HL-60 (cell line): ENCODE measurements around the gene ERP29.

Experiments
- DNase-seq, 2 experiments: peaks; one replicate each; pipeline ENCODE4 v3.0.0-alpha.2; 2010 to 2020; ENCODE audit warnings: low read depth in 1 of 2, low spot score in 1 of 2
- H3K27ac ChIP-seq: fragments of 250-450 bp; sonication (Bioruptor Pico); replicated peaks from 2 replicates; pipeline ENCODE4 v1.5.1; 2020; ENCODE audit warnings: mild to moderate bottlenecking, moderate library complexity
- H3K27me3 ChIP-seq: fragments of 250-450 bp; sonication (Bioruptor Pico); 2 replicates; pipeline ENCODE4 v1.5.1; 2021; ENCODE audit warnings: mild to moderate bottlenecking, moderate library complexity; ENCODE audit not compliant: insufficient read depth, poor library complexity, severe bottlenecking
- H3K4me3 ChIP-seq: replicated peaks from 2 replicates; pipeline ENCODE4 v1.5.1; 2011; ENCODE audit warnings: mild to moderate bottlenecking, control low read depth, low read length; ENCODE audit not compliant: insufficient read depth
- CTCF ChIP-seq: IDR thresholded peaks from one replicate; pipeline ENCODE4 v1.5.1; 2011; ENCODE audit warnings: low read length, control low read depth, inconsistent platforms; ENCODE audit not compliant: insufficient read depth
- GABPA ChIP-seq: IDR thresholded peaks from 2 replicates; pipeline ENCODE4 v1.6.1; 2012; ENCODE audit warnings: low read depth
- POLR2AphosphoS5 ChIP-seq: IDR thresholded peaks from 2 replicates; pipeline ENCODE4 v1.6.1; 2012; ENCODE audit warnings: low read depth
- SPI1 ChIP-seq: IDR thresholded peaks from 2 replicates; pipeline ENCODE4 v1.6.1; 2012; ENCODE audit warnings: low read depth, mild to moderate bottlenecking, borderline replicate concordance
- TF ChIP-seq, protein P1 (sequence below): IDR thresholded peaks from 2 replicates; pipeline ENCODE4 v1.6.1; 2012; ENCODE audit warnings: low read depth; ENCODE audit not compliant: insufficient replicate concordance

The ERP29 gene

GRCh38 chr12:112049351-112049750 lies 36.1 kb downstream of the ERP29 start:
- Histone ChIP-seq H3K27me3 (no peaks in the 10 kb centered on the region), H3K4me3 (no peak overlapping the region), H3K27ac (no peak overlapping the region)
- no peak for TF ChIP-seq POLR2AphosphoS5
- no peak for DNase-seq

DNA sequence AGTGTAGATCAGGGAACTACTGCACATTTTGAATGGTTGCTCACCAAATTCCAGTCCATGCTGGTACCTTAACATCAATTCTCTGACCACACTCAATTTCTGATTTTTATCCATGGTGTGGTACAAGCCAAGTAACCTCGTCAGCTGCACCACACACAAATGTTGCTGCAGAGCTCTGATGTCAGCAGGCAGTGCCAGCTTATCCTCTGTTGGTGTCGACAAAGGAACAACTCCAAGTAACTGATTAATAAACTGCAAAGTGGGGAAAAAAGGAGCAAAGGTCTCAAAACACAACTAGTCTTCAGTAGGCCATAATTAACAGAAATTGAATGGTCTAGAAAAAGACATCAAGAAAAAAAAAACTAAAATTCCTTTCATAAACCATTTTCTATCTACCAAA lies 47.9 kb downstream of the ERP29 start:
- Histone ChIP-seq H3K4me3 (no peak overlapping the region), H3K27ac (no peak overlapping the region), H3K27me3 (no peaks in the 10 kb centered on the region)
- no peak for DNase-seq
- TF ChIP-seq CTCF: no peak
- TF ChIP-seq, protein P1, sequence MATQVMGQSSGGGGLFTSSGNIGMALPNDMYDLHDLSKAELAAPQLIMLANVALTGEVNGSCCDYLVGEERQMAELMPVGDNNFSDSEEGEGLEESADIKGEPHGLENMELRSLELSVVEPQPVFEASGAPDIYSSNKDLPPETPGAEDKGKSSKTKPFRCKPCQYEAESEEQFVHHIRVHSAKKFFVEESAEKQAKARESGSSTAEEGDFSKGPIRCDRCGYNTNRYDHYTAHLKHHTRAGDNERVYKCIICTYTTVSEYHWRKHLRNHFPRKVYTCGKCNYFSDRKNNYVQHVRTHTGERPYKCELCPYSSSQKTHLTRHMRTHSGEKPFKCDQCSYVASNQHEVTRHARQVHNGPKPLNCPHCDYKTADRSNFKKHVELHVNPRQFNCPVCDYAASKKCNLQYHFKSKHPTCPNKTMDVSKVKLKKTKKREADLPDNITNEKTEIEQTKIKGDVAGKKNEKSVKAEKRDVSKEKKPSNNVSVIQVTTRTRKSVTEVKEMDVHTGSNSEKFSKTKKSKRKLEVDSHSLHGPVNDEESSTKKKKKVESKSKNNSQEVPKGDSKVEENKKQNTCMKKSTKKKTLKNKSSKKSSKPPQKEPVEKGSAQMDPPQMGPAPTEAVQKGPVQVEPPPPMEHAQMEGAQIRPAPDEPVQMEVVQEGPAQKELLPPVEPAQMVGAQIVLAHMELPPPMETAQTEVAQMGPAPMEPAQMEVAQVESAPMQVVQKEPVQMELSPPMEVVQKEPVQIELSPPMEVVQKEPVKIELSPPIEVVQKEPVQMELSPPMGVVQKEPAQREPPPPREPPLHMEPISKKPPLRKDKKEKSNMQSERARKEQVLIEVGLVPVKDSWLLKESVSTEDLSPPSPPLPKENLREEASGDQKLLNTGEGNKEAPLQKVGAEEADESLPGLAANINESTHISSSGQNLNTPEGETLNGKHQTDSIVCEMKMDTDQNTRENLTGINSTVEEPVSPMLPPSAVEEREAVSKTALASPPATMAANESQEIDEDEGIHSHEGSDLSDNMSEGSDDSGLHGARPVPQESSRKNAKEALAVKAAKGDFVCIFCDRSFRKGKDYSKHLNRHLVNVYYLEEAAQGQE: no peak
- no peak for TF ChIP-seq POLR2AphosphoS5
- TF ChIP-seq GABPA: no peak

GRCh38 chr12:112063273-112063672 lies 50.0 kb downstream of the ERP29 start:
- DNase-seq: no peak
- TF ChIP-seq GABPA (no peak), CTCF (no peak), POLR2AphosphoS5 (no peak), SPI1 (no peak)
- TF ChIP-seq, protein P1: no peak
- Histone ChIP-seq H3K27ac (no peak overlapping the region), H3K27me3 (no peaks in the 10 kb centered on the region), H3K4me3 (no peak overlapping the region)

GRCh38 chr12:112066566-112066965 lies 53.3 kb downstream of the ERP29 start:
- TF ChIP-seq CTCF: no peak
- TF ChIP-seq GABPA: no peak
- TF ChIP-seq SPI1: no peak
- no peak for TF ChIP-seq POLR2AphosphoS5
- TF ChIP-seq, protein P1: no peak
- Histone ChIP-seq H3K4me3 (no peak overlapping the region), H3K27ac (no peak overlapping the region)

More at GRCh38 chr12:112066566-112066965, 53.3 kb downstream of the ERP29 start:
- no peak for DNase-seq
- no peaks in the 10 kb centered on the region for H3K27me3 ChIP-seq
